AG04450 (cell line): ENCODE data around the gene SMARCAD1. TPM values are rescaled to one million over a fixed set of nuclear protein-coding genes. Genes with fewer than 3 reads are reported as not detected.
A peak's percentile ranks its signal among the peaks of the same experiment; 100 is the strongest.

ENCODE experiments used
- CTCF ChIA-PET: fragments of 300-600, 350-600 bp; formaldehyde crosslinking; extraction: SDS; loops from one replicate; lab custom pipeline; 2022; ENCODE audit warnings: antibody characterized with exemption, inconsistent platforms; lab: Charles Lee
- POLR2A ChIA-PET: fragments of 350-600 bp; formaldehyde crosslinking; extraction: SDS; loops from one replicate; lab custom pipeline; 2021; ENCODE audit warnings: antibody characterized with exemption, inconsistent platforms; lab: Yijun Ruan, JAX
- DNase-seq: peaks from one replicate; pipeline ENCODE4 v3.0.0-alpha.2; 2011; ENCODE audit warnings: low read depth, low spot score
- H3K27ac ChIP-seq: one replicate; pipeline ENCODE4 v1.5.1; 2012; ENCODE audit warnings: low read depth, low read length, control low read depth
- H3K27me3 ChIP-seq: one replicate; pipeline ENCODE4 v1.6.0; 2012; ENCODE audit warnings: low read length; ENCODE audit not compliant: control insufficient read depth, insufficient read depth
- H3K4me3 ChIP-seq: 2 replicates; pipeline ENCODE4 v1.5.1; 2011; ENCODE audit warnings: mild to moderate bottlenecking, low read depth, low read length, control low read depth
- H3K9me3 ChIP-seq: 2 replicates; pipeline ENCODE4 v1.5.1; 2012; ENCODE audit warnings: low read length; ENCODE audit not compliant: control insufficient read depth, insufficient read depth
- CTCF ChIP-seq: IDR thresholded peaks from 2 replicates; pipeline ENCODE4 v1.5.1; 2011; ENCODE audit warnings: low read depth, low read length, control low read depth, inconsistent platforms
- polyA plus RNA-seq: library from polyadenylated mRNA; depleted of rRNA; stranded (reverse); fragments of >200 nt; gene quantifications from 2 replicates; pipeline ENCODE4 v1.2.3, GENCODE V29; 2011

SMARCAD1 gene
- polyA plus RNA-seq, 1 experiment = 39.6 TPM

DNA sequence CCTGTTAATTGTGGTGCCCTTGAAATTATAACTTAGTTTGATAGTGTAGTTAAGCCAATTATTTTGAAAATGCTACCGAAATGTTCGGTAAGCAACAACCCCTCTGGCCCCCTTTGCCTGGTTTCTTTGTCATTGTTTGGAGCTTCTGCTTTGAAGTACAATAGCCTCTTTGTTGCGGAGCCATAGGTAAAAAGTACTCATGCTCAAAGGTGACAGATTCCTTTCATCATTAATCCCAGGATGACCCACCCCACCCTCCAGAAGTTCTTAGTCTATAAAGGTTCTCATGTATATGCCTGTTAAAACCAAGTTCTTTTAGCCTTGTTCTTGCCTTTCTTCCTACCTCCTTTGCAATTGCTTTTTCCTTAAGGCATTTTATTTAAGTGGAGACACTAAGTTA lies 42.4 kb upstream of the SMARCAD1 start:
- H3K27me3 ChIP-seq = no peaks in the 10 kb centered on the region
- TF ChIP-seq CTCF = no peak
- POLR2A ChIA-PET = no interaction called here
- CTCF ChIA-PET = no interaction called here
- H3K9me3 ChIP-seq = peaks cover 4% of the 10 kb centered on the region; the same call in 1 of the 2 replicates
- H3K27ac ChIP-seq = no peak overlapping the region
- no peak for DNase-seq
- H3K4me3 ChIP-seq = no peak overlapping the region

DNA sequence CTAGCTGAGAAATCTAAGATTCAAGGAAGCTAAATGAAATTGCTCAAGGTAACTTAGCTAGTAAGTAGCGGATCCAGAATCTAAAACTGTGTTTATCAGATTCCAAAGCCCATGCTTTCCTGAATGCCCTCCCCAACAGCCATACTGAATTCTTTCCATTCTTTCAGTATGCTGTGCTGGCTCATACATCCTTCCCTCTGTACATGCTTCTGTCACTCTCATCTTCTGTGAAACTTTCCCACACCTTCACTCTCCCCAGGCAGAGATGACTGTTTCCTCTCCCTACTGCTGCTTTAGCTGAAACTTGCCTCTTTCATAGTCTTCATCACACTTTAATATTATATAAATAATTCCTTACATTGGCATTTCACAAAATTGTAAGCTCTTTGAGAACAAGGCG lies 39.3 kb upstream of the SMARCAD1 start:
- ChIA-PET CTCF (no interaction called here), POLR2A (no interaction called here)
- no peak overlapping the region for H3K4me3 ChIP-seq
- H3K27ac ChIP-seq = no peak overlapping the region
- H3K9me3 ChIP-seq = peaks cover 4% of the 10 kb centered on the region; the same call in 1 of the 2 replicates
- no peak for DNase-seq
- no peak for TF ChIP-seq CTCF
- H3K27me3 ChIP-seq = no peaks in the 10 kb centered on the region

DNA sequence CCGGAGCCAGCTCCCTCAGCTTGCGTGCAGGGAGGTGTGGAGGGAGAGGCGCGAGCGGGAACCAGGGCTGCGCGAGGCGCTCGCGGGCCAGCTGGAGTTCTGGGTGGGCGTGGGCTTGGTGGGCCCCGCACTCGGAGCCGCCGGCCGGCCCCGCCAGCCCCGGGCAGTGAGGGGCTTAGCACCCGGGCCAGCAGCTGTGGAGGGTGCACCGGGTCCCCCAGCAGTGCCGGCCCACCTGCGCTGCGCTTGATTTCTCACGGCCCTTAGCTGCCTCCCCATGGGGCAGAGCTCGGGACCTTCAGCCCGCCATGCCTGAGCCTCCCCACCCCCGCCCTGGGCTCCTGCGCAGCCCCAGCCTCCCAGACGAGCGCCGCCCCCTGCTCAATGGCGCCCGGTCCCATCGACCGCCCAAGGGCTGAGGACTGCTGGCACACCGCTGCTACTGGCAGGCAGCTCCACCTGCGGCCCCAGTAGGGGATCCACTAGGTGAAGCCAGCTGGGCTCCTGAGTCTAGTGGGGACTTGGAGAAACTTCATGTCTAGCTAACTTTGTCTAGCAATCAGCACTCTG lies 37.8 kb upstream of the SMARCAD1 start:
- H3K27me3 ChIP-seq = no peaks in the 10 kb centered on the region
- H3K4me3 ChIP-seq = no peak overlapping the region
- CTCF ChIA-PET = no interaction called here
- no peak for TF ChIP-seq CTCF
- POLR2A ChIA-PET = no interaction called here
- peaks cover 4% of the 10 kb centered on the region; the same call in 1 of the 2 replicates for H3K9me3 ChIP-seq
- H3K27ac ChIP-seq = no peak overlapping the region
- no peak for DNase-seq

DNA sequence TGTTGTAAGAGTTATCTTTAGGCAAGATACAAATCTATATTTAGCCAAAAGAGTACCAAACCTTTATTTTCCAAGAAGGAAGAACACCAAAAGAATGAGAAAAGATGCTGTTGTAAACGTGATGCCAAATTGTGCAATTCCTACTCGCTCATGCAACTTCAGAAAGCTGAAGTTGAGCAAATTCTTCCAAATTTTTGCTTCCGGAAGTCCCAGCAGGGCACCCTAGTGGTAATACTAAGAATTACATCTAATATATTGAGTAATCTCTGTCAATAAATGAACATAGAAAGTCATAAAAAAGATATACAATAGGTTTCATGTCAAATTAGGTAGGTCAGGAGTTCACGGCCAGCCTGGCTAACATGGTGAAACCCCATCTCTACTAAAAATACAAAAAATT lies 36.0 kb upstream of the SMARCAD1 start:
- H3K27ac ChIP-seq = no peak overlapping the region
- CTCF ChIA-PET = interaction anchor here (0.8 to 1.2 kb wide), 2 partner anchors 13 to 41 kb away, joined by 3 to 4 read pairs; no protein-coding TSS in a partner anchor
- peak; percentile 49 for TF ChIP-seq CTCF
- H3K9me3 ChIP-seq = peaks cover 4% of the 10 kb centered on the region; the same call in 1 of the 2 replicates
- no peaks in the 10 kb centered on the region for H3K27me3 ChIP-seq
- no peak overlapping the region for H3K4me3 ChIP-seq
- POLR2A ChIA-PET = no interaction called here
- no peak for DNase-seq

GRCh38 chr4:94175553-94176261 lies 32.0 kb upstream of the SMARCAD1 start:
- H3K27me3 ChIP-seq = no peaks in the 10 kb centered on the region
- DNase-seq = no peak
- no peak overlapping the region for H3K4me3 ChIP-seq
- no peak overlapping the region for H3K27ac ChIP-seq
- H3K9me3 ChIP-seq = no peaks in the 10 kb centered on the region
- TF ChIP-seq CTCF = no peak
- POLR2A ChIA-PET = no interaction called here
- CTCF ChIA-PET = no interaction called here
